ENCODE data around the gene TTC39C. TPM values are rescaled to one million over a fixed set of nuclear protein-coding genes. Genes with fewer than 3 reads are reported as not detected.

Gene TTC39C
- total and polyA plus RNA-seq, 2 of the 8 experiments (the other 6 are each of a cell fraction or from before 2014, with no cell fraction given), result 8.1 to 79.1 TPM

- TF ChIP-seq, protein P1, sequence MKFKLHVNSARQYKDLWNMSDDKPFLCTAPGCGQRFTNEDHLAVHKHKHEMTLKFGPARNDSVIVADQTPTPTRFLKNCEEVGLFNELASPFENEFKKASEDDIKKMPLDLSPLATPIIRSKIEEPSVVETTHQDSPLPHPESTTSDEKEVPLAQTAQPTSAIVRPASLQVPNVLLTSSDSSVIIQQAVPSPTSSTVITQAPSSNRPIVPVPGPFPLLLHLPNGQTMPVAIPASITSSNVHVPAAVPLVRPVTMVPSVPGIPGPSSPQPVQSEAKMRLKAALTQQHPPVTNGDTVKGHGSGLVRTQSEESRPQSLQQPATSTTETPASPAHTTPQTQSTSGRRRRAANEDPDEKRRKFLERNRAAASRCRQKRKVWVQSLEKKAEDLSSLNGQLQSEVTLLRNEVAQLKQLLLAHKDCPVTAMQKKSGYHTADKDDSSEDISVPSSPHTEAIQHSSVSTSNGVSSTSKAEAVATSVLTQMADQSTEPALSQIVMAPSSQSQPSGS (IDR thresholded peaks at IDR 0.05; ENCODE audit: low read length), result no peak
- TF ChIP-seq BACH1 (IDR thresholded peaks at IDR 0.05; ENCODE audit: low read length) (no peak), NANOG (IDR thresholded peaks at IDR 0.05; ENCODE audit: insufficient read depth, low read depth, low read length, poor library complexity, severe bottlenecking) (no peak), MAX (IDR thresholded peaks at IDR 0.05) (no peak), YY1 (IDR thresholded peaks at IDR 0.05; ENCODE audit: low read depth, low read length) (no peak), CREB1 (IDR thresholded peaks at IDR 0.05) (no peak), CHD1 (IDR thresholded peaks at IDR 0.05; ENCODE audit: low read depth, low read length) (no peak), TAF7 (optimal IDR thresholded peaks at IDR 0.05; ENCODE audit: borderline replicate concordance, low read depth, low read length) (no peak), KDM1A (IDR thresholded peaks at IDR 0.05; ENCODE audit: borderline replicate concordance, low read length) (no peak), SAP30 (IDR thresholded peaks at IDR 0.05; ENCODE audit: insufficient read depth, insufficient replicate concordance, low read length) (no peak)
- TF ChIP-seq, protein P2, sequence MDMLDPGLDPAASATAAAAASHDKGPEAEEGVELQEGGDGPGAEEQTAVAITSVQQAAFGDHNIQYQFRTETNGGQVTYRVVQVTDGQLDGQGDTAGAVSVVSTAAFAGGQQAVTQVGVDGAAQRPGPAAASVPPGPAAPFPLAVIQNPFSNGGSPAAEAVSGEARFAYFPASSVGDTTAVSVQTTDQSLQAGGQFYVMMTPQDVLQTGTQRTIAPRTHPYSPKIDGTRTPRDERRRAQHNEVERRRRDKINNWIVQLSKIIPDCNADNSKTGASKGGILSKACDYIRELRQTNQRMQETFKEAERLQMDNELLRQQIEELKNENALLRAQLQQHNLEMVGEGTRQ (IDR thresholded peaks at IDR 0.05; ENCODE audit: low read length), result no peak
- POLR2A ChIA-PET (ENCODE audit: partially characterized antibody), result no interaction called here
Observed at GRCh38 chr18:24130494-24130893, 115.9 kb downstream of the TTC39C start.

More at GRCh38 chr18:24130494-24130893, 115.9 kb downstream of the TTC39C start:
- CTCF ChIA-PET (ENCODE audit: partially characterized antibody), result no interaction called here
- Histone ChIP-seq H3K79me2 (ENCODE audit: control insufficient read depth in 1 of 2, insufficient read depth in 2 of 2, low read length in 2 of 2) (no peaks in the 10 kb centered on the region), H3K27me3 (replicated peaks in 1 of 4; ENCODE audit: control insufficient read depth in 3 of 4, extremely low read depth in 1 of 4, insufficient read depth in 3 of 4, low read length in 3 of 4) (no peaks in the 10 kb centered on the region), H2BK120ac (replicated peaks; ENCODE audit: low read depth, low read length) (no peak overlapping the region), H3K4me2 (ENCODE audit: insufficient read depth in 1 of 2, low read depth in 2 of 2, low read length in 2 of 2) (no peak overlapping the region), H4K8ac (ENCODE audit: extremely low read depth, insufficient read depth, low read length) (no peak overlapping the region), H3K4ac (replicated peaks; ENCODE audit: insufficient read length, low read depth, low read length) (no peak overlapping the region), H3K14ac (ENCODE audit: insufficient read length) (no peak overlapping the region), H3K4me1 (replicated peaks in 1 of 4; ENCODE audit: control insufficient read depth in 3 of 4, insufficient read depth in 4 of 4, low read length in 3 of 4) (no peaks in the 10 kb centered on the region), H4K5ac (ENCODE audit: insufficient read length, low read depth, low read length) (no peak overlapping the region), H3K56ac (replicated peaks; ENCODE audit: insufficient read length, low read depth, low read length) (no peak overlapping the region), H3K79me1 (ENCODE audit: low read depth, low read length) (no peaks in the 10 kb centered on the region), H4K20me1 (replicated peaks in 1 of 2; ENCODE audit: control insufficient read depth in 1 of 2, insufficient read depth in 2 of 2, low read length in 2 of 2) (no peaks in the 10 kb centered on the region), H3K27ac (ENCODE audit: low read depth, low read length) (no peak overlapping the region), H2BK12ac (ENCODE audit: low read depth, low read length) (no peak overlapping the region), H3K9ac (replicated peaks in 1 of 4; ENCODE audit: extremely low read depth in 1 of 4, low read depth in 3 of 4, low read length in 3 of 4) (no peak overlapping the region), H3K4me3 (ENCODE audit: extremely low read depth in 1 of 4, insufficient read depth in 2 of 4, low read depth in 3 of 4, low read length in 4 of 4) (no peak overlapping the region), H3K36me3 (ENCODE audit: control insufficient read depth in 2 of 4, insufficient read depth in 4 of 4, low read length in 3 of 4) (peaks cover 0 to 18% (median 1%) of the 10 kb centered on the region in 4 experiments; a peak in 3 of 8 replicates), H2BK20ac (ENCODE audit: low read length) (no peak overlapping the region), H3K23me2 (ENCODE audit: low read depth, low read length) (no peaks in the 10 kb centered on the region), H3K23ac (ENCODE audit: insufficient read length) (no peak overlapping the region), H2AK5ac (ENCODE audit: low read depth, low read length) (no peak overlapping the region), H2BK5ac (ENCODE audit: low read depth, low read length) (no peak overlapping the region), H2AFZ (ENCODE audit: low read length) (no peak overlapping the region), H3K9me3 (ENCODE audit: insufficient read depth in 2 of 2, low read depth in 1 of 2, low read length in 1 of 2) (no peaks in the 10 kb centered on the region), H4K91ac (replicated peaks; ENCODE audit: insufficient read length, low read length) (no peak overlapping the region), H2BK15ac (ENCODE audit: low read length) (no peak overlapping the region), H3K18ac (ENCODE audit: extremely low read depth, low read length) (no peak overlapping the region)
- WGBS, 2 experiments (ENCODE audit: extremely low coverage in 1 of 2, insufficient coverage in 1 of 2, insufficient read length in 1 of 2, insufficient replicate concordance in 2 of 2, low coverage in 1 of 2, low lambda C conversion rate in 2 of 2, missing lambda C conversion rate in 1 of 2), result 69% methylated on average over 2 of the region's 2 CpGs; no CpG with 5 or more reads in 1 of the 2 experiments
- no peak for DNase-seq (ENCODE audit: low read depth in 1 of 2, low spot score in 2 of 2)
- FAIRE-seq, result no peak

All from H1 (cell line).